ENCODE results near the gene HABP2.
A peak's percentile ranks its signal among the peaks of the same experiment; 100 is the strongest.

HABP2 gene

DNA sequence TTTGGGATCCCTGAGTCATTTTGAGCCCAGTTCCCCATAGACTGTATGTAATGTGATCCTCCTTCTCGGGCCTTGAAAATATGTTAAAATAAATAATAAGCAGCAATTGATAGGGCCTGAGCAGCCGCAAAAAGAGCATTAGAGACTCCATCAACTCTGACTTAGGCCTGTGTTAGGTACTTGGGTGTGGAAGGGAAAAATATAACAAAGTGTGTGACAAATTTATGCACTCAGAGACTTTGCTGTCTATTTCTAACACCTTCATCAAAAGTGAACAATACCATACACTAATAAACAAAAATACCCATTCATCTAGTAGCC is 31.4 kb upstream of the HABP2 start:
- H3K4me3 ChIP-seq (ENCODE audit: low read depth, low read length) = no peak overlapping the region
- DNase-seq (ENCODE audit: low read depth) = no peak

DNA sequence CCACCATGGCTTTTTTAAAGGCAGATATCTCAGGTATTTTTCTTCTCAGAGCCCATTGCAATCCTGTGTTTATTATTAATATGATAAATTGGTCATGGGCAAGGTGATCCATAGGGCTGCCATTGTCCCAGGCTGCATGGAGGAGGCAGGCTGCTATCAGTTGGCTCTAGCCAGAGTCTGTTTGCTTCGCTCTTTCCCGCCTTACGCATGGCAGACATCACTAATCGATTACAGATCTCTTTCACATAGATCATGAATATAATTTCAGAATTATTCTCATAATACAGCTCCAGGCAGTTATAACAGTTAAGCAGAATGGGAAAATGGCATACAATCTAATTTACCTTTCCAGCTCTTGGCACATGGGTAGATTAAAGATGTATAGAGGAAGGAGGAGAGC is 30.4 kb upstream of the HABP2 start:
- no peak for DNase-seq (ENCODE audit: low read depth)
- H3K4me3 ChIP-seq (ENCODE audit: low read depth, low read length) = no peak overlapping the region
- TF ChIP-seq POLR2A (IDR thresholded peaks at IDR 0.05; ENCODE audit: extremely low read depth, insufficient read length) (no peak), MYC (IDR thresholded peaks at IDR 0.05; ENCODE audit: low read depth, low read length) (no peak)
- TF ChIP-seq, protein P1, sequence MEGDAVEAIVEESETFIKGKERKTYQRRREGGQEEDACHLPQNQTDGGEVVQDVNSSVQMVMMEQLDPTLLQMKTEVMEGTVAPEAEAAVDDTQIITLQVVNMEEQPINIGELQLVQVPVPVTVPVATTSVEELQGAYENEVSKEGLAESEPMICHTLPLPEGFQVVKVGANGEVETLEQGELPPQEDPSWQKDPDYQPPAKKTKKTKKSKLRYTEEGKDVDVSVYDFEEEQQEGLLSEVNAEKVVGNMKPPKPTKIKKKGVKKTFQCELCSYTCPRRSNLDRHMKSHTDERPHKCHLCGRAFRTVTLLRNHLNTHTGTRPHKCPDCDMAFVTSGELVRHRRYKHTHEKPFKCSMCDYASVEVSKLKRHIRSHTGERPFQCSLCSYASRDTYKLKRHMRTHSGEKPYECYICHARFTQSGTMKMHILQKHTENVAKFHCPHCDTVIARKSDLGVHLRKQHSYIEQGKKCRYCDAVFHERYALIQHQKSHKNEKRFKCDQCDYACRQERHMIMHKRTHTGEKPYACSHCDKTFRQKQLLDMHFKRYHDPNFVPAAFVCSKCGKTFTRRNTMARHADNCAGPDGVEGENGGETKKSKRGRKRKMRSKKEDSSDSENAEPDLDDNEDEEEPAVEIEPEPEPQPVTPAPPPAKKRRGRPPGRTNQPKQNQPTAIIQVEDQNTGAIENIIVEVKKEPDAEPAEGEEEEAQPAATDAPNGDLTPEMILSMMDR (IDR thresholded peaks at IDR 0.05; ENCODE audit: low read depth, low read length) = no peak
- TF ChIP-seq, protein P2, sequence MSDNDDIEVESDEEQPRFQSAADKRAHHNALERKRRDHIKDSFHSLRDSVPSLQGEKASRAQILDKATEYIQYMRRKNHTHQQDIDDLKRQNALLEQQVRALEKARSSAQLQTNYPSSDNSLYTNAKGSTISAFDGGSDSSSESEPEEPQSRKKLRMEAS (IDR thresholded peaks at IDR 0.05; ENCODE audit: low read depth, low read length) = no peak

More for the DNA sequence above, 31.4 kb upstream of the HABP2 start:
- TF ChIP-seq POLR2A (IDR thresholded peaks at IDR 0.05; ENCODE audit: extremely low read depth, insufficient read length) = no peak
- TF ChIP-seq, protein P2 (IDR thresholded peaks at IDR 0.05; ENCODE audit: low read depth, low read length) = no peak
- TF ChIP-seq, protein P1 (IDR thresholded peaks at IDR 0.05; ENCODE audit: low read depth, low read length) = no peak
- TF ChIP-seq MYC (IDR thresholded peaks at IDR 0.05; ENCODE audit: low read depth, low read length) = no peak

DNA sequence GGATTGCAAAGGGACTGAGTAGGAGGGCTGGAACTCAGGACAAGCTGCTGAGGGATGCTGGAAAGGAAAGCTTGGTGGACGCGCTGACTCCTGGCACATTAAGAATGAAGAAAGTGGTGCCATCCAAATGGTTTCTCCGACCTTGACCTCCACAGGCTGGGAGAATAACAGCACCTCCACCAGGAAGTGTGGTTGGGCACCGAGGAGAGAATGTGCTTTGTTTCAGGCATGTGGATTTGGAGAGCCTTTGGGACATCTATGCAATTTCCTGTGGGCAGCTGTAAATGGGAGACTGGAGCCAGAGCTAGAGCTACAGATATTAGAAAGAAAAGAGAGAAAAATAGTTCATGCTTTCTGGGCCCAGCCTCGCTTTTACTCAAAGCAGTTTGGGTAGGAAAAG is 29.8 kb upstream of the HABP2 start:
- no peak for DNase-seq (ENCODE audit: low read depth)
- TF ChIP-seq, protein P1 (IDR thresholded peaks at IDR 0.05; ENCODE audit: low read depth, low read length) = no peak
- TF ChIP-seq MYC (IDR thresholded peaks at IDR 0.05; ENCODE audit: low read depth, low read length) = no peak
- TF ChIP-seq, protein P2 (IDR thresholded peaks at IDR 0.05; ENCODE audit: low read depth, low read length) = no peak
- TF ChIP-seq POLR2A (IDR thresholded peaks at IDR 0.05; ENCODE audit: extremely low read depth, insufficient read length) = no peak

DNA sequence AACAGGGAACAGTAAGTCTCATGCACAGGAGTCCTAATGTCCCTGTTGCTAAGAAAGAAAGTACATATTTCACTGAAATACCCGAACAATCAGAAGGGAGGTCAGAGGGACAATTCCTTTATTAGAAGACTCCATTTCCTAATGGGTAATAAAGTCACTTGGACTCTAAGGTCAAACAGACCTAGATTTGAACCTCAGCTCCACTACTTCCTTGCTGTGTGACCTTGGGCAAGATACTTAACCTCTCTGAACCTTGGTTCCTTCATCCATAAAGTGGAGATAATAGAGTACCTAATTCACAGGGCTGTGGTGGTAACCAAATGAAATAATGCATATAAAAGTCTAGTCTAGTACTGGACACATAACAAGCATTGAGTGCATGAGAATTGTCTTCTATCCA is 29.2 kb upstream of the HABP2 start:
- no peak overlapping the region for H3K4me3 ChIP-seq (ENCODE audit: low read depth, low read length)
- TF ChIP-seq POLR2A (IDR thresholded peaks at IDR 0.05; ENCODE audit: extremely low read depth, insufficient read length) = no peak
- no peak for TF ChIP-seq MYC (IDR thresholded peaks at IDR 0.05; ENCODE audit: low read depth, low read length)
- TF ChIP-seq, protein P1 (IDR thresholded peaks at IDR 0.05; ENCODE audit: low read depth, low read length) = no peak
- TF ChIP-seq, protein P2 (IDR thresholded peaks at IDR 0.05; ENCODE audit: low read depth, low read length) = no peak
- no peak for DNase-seq (ENCODE audit: low read depth)

More for the DNA sequence above, 29.8 kb upstream of the HABP2 start:
- H3K4me3 ChIP-seq (ENCODE audit: low read depth, low read length) = no peak overlapping the region

DNA sequence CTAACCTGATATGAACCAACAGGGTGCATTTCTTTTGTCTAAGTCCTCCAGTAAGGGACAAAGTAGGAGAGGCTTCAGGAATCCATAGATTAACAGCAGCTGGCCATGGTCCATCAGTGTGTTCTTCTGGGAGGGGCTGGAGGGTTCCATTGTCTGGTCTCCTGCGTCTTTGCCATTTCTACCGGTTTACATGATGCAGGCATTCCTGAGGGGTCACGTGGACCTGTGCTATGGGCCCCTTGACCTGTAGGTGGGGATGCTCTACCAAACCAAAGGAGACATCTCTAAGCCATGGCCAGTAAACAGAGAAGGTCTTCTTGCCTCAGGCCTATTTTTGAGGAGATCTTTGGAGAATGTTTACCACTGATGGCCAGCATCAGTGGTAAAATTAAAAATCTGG is 28.7 kb upstream of the HABP2 start:
- peak; percentile 14 for DNase-seq (ENCODE audit: low read depth)
- H3K4me3 ChIP-seq (ENCODE audit: low read depth, low read length) = no peak overlapping the region
- TF ChIP-seq, protein P1 (IDR thresholded peaks at IDR 0.05; ENCODE audit: low read depth, low read length) = no peak
- TF ChIP-seq, protein P2 (IDR thresholded peaks at IDR 0.05; ENCODE audit: low read depth, low read length) = peak; percentile 39; the same call in 1 of the 2 replicates
- TF ChIP-seq POLR2A (IDR thresholded peaks at IDR 0.05; ENCODE audit: extremely low read depth, insufficient read length) = no peak
- no peak for TF ChIP-seq MYC (IDR thresholded peaks at IDR 0.05; ENCODE audit: low read depth, low read length)
